ENCODE results near the gene GHRL. TPM values are rescaled to one million over a fixed set of nuclear protein-coding genes. Genes with fewer than 3 reads are reported as not detected.
A peak's percentile ranks its signal among the peaks of the same experiment; 100 is the strongest.

Gene GHRL
- total RNA-seq, 1 donor from 2014 or later, result 2.2 TPM

DNA sequence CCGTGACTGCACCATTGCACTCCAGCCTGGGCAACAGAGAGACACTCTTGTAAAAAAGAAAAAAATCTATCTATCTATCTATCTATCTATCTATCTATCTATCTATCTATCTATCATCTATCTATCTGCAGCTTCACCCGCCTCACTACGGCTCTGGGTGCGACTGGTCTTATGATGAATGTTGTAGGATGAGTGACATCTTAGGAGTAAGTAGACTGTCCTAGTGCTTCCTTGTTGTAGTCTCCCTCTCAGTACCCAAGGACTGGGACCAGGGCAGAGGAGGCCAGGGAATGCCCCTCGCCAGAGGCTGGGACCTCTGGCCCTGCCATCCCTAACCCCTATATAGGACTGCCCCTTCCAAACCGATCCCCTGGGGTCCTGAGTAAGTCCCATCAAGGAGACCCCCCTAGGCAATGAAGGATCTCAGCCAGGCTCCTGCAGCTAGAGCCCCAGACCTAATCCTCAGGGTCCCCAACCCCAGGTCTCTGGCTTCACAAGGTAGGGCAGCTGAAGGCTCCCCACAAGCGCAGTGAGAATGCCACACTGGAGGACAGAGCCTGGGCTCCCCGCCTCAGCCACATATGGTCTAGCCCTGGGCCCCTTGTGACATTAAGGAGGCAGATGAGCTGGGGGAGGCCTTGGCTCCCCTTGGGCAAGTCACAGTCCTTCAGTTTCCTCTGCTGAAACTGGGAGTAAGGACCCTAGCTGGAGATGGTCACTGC lies 29.0 kb upstream of the GHRL start:
- TF ChIP-seq, protein P1, sequence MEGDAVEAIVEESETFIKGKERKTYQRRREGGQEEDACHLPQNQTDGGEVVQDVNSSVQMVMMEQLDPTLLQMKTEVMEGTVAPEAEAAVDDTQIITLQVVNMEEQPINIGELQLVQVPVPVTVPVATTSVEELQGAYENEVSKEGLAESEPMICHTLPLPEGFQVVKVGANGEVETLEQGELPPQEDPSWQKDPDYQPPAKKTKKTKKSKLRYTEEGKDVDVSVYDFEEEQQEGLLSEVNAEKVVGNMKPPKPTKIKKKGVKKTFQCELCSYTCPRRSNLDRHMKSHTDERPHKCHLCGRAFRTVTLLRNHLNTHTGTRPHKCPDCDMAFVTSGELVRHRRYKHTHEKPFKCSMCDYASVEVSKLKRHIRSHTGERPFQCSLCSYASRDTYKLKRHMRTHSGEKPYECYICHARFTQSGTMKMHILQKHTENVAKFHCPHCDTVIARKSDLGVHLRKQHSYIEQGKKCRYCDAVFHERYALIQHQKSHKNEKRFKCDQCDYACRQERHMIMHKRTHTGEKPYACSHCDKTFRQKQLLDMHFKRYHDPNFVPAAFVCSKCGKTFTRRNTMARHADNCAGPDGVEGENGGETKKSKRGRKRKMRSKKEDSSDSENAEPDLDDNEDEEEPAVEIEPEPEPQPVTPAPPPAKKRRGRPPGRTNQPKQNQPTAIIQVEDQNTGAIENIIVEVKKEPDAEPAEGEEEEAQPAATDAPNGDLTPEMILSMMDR (IDR thresholded peaks at IDR 0.05), result no peak
- H3K4me3 ChIP-seq, result no peak overlapping the region
- peak overlapping the region; percentile 94 for H3K27ac ChIP-seq
- H3K27me3 ChIP-seq, result no peaks in the 10 kb centered on the region
- peaks cover 22% of the 10 kb centered on the region for H3K36me3 ChIP-seq
- intact Hi-C loops (cut with DNase I), result no loop called here
- DNase-seq (peak; percentile 42), ATAC-seq (no peak)
- no peaks in the 10 kb centered on the region for H3K9me3 ChIP-seq
- H3K4me1 ChIP-seq, result peaks cover 15% of the 10 kb centered on the region

DNA sequence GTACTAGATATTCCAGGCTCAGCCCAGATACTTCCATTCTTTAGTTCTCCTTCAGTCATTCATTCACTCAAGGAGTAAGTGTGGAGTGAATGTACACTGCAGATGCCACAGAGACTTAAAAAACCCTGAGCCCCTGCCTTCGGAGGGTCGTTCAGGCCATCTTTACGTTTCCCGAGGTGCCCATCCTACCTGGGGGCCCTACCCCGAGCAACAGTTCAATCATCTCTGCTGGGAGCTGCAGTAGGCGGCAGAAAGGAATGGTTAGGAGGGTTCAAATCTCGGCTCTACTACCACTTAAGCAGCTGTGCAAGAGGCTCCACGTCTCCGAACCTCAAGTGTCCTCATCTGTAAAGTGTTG lies 27.6 kb upstream of the GHRL start:
- Histone ChIP-seq H3K4me1 (peaks cover 15% of the 10 kb centered on the region), H3K9me3 (no peaks in the 10 kb centered on the region), H3K27me3 (no peaks in the 10 kb centered on the region), H3K27ac (peak overlapping the region; percentile 94), H3K36me3 (peaks cover 36% of the 10 kb centered on the region), H3K4me3 (peak overlapping the region; percentile 95)
- TF ChIP-seq, protein P1 (IDR thresholded peaks at IDR 0.05), result no peak
- DNase-seq (no peak), ATAC-seq (no peak)
- intact Hi-C loops (cut with DNase I), result no loop called here

DNA sequence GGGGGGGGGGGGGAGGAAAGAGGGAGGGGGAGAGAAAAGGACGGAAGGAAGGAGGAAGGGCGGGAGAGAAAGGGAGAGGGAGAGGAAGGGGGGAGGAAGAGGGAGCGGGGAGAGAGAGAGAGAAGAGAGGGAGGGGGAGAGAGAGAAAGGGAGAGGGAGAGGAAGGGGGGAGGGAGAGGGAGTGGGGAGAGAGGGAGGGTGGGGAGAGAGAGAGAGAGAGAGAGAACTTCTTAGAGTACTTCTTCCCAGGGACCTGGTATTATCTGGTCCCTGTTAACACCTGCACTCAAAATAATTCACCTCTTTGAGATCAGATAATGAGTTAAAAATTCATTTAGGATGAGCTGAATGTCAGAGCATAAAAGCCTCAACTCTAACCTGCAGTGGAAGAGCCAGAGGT lies 27.1 kb upstream of the GHRL start:
- peaks cover 15% of the 10 kb centered on the region for H3K4me1 ChIP-seq
- H3K36me3 ChIP-seq, result peaks cover 41% of the 10 kb centered on the region
- DNase-seq (no peak), ATAC-seq (no peak)
- H3K9me3 ChIP-seq, result no peaks in the 10 kb centered on the region
- H3K27ac ChIP-seq, result peak overlapping the region; percentile 94
- peak overlapping the region; percentile 95 for H3K4me3 ChIP-seq
- no peaks in the 10 kb centered on the region for H3K27me3 ChIP-seq
- TF ChIP-seq, protein P1 (IDR thresholded peaks at IDR 0.05), result no peak
- intact Hi-C loops (cut with DNase I), result no loop called here

DNA sequence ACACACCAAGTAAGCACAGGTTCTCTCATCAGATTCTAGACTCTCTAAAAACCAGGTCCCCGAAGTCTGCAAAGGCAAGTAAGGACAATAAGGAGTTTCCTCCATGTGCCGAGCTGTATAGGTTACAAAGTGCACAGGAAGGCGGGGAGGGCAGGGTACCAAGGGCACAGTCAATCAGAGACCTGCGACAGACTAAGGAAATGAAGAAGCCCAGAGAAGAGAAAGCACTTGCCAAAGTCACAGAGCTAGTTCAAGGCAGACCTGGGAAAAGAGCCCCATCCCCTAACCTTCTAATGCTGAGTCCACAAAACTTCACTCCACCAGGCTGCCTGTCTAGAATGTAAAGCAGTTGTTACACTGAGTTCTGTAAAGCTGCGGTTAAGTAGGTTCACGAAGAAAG lies 26.5 kb upstream of the GHRL start:
- intact Hi-C loops (cut with DNase I), result no loop called here
- ATAC-seq (no peak), DNase-seq (no peak)
- Histone ChIP-seq H3K36me3 (peaks cover 47% of the 10 kb centered on the region), H3K27ac (no peak overlapping the region), H3K27me3 (no peaks in the 10 kb centered on the region), H3K9me3 (no peaks in the 10 kb centered on the region), H3K4me1 (peaks cover 15% of the 10 kb centered on the region), H3K4me3 (peak overlapping the region; percentile 28)
- TF ChIP-seq, protein P1 (IDR thresholded peaks at IDR 0.05), result no peak

DNA sequence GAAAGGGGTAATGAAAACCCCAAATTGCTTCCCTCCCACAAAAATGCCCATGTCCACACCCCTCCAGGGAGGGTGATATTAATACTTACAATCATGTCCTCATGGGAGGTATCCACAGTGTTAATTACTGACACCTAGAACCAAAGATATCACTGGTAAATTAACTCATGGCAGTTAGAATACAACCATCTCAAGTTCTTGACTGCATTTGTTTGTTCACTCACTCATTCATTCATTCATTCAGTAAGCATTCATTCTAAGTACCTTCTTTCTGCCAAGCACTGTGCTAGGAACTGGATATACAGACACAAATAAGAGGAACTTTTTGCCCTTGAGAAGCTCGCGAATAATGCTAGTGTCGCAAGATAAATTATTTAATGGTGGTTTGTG lies 25.2 kb upstream of the GHRL start:
- TF ChIP-seq, protein P1 (IDR thresholded peaks at IDR 0.05), result no peak
- Histone ChIP-seq H3K36me3 (peaks cover 59% of the 10 kb centered on the region), H3K27ac (no peak overlapping the region), H3K9me3 (no peaks in the 10 kb centered on the region), H3K4me3 (no peak overlapping the region), H3K4me1 (peaks cover 15% of the 10 kb centered on the region), H3K27me3 (no peaks in the 10 kb centered on the region)
- intact Hi-C loops (cut with DNase I), result no loop called here
- DNase-seq (no peak), ATAC-seq (no peak)
